PFSK-1 (cell line): ENCODE results near the gene UACA.

Experiments used
- POLR2AphosphoS5 ChIP-seq: IDR thresholded peaks from 2 replicates; pipeline ENCODE4 v1.6.1; 2012; ENCODE audit warnings: low read depth, mild to moderate bottlenecking, control low read depth, low read length, moderate library complexity
- TF ChIP-seq, protein P1 (sequence below), 2 experiments: IDR thresholded peaks; 2 replicates each; pipeline versions ENCODE4 v1.6.1 to v1.8.0; 2011 to 2012; ENCODE audit warnings: low read depth in 2 of 2, low read length in 2 of 2, control low read depth in 1 of 2, inconsistent platforms in 1 of 2, mild to moderate bottlenecking in 1 of 2, moderate library complexity in 1 of 2; ENCODE audit not compliant: insufficient read depth in 1 of 2

DNA sequence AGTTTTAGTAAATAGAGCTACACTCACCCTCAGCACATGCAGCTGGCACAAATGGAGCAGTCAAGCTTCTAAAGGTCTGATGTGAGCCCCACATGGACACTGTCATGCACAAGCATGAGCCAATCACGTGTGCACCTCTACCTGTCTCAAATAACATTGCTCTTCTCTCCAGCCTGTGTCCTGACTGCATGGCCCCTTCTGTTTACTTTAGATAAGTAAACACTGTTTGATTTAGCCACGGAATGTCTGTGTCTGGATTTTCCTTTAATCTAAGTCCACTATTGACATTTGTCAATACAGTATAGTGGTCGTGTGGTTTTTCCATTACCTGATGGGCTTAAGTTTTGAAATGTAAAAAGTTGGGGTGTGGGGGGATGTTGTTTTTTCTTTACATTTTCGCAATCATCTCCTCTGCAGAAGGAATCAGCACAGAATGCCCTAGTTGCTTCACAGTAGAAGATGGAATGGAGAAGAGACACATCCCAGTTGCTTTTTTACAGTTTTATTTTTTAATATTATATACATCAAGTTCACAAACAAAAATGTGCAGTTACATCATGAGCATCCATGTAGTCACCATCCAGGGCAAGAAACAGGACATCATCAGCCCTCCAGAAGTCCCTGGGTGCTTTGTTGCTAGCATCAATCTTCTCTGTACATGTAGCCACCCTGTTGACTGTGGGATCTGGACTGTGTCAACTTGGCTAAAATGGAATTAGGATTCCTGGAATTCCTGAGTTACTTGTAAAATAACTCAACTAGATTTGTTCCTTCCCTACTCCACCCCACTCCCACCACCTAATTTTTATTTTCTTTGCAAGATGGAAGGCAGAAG lies 146.1 kb downstream of the UACA start:
- TF ChIP-seq, protein P1, sequence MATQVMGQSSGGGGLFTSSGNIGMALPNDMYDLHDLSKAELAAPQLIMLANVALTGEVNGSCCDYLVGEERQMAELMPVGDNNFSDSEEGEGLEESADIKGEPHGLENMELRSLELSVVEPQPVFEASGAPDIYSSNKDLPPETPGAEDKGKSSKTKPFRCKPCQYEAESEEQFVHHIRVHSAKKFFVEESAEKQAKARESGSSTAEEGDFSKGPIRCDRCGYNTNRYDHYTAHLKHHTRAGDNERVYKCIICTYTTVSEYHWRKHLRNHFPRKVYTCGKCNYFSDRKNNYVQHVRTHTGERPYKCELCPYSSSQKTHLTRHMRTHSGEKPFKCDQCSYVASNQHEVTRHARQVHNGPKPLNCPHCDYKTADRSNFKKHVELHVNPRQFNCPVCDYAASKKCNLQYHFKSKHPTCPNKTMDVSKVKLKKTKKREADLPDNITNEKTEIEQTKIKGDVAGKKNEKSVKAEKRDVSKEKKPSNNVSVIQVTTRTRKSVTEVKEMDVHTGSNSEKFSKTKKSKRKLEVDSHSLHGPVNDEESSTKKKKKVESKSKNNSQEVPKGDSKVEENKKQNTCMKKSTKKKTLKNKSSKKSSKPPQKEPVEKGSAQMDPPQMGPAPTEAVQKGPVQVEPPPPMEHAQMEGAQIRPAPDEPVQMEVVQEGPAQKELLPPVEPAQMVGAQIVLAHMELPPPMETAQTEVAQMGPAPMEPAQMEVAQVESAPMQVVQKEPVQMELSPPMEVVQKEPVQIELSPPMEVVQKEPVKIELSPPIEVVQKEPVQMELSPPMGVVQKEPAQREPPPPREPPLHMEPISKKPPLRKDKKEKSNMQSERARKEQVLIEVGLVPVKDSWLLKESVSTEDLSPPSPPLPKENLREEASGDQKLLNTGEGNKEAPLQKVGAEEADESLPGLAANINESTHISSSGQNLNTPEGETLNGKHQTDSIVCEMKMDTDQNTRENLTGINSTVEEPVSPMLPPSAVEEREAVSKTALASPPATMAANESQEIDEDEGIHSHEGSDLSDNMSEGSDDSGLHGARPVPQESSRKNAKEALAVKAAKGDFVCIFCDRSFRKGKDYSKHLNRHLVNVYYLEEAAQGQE (IDR thresholded peaks at IDR 0.05; ENCODE audit: insufficient read depth in 1 of 2, low read depth in 2 of 2, low read length in 2 of 2) = no peak
- no peak for TF ChIP-seq POLR2AphosphoS5
